SK-N-SH (cell line): ENCODE results near the gene ZNF366. TPM values are rescaled to one million over a fixed set of nuclear protein-coding genes. Genes with fewer than 3 reads are reported as not detected.

Source experiments
- CTCF ChIA-PET: fragments of 300-600, 350-600 bp; formaldehyde crosslinking; extraction: SDS; loops from one replicate; lab custom pipeline; 2021; lab: Yijun Ruan, JAX
- POLR2A ChIA-PET: fragments of 350-600 bp; sonication (Branson Sonifier 250); formaldehyde crosslinking; extraction: SDS; loops from one replicate; lab custom pipeline; 2020; ENCODE audit warnings: antibody characterized with exemption, inconsistent platforms; lab: Yijun Ruan, JAX
- DNase-seq: peaks from one replicate; pipeline ENCODE4 v3.0.0; 2012
- H2AFZ ChIP-seq: fragments of 200-600 bp; sonication (generic); 2 replicates; pipeline ENCODE4 v1.8.1; 2016; ENCODE audit warnings: antibody characterized with exemption, mild to moderate bottlenecking, low read depth
- H3F3A ChIP-seq: fragments of 200-600 bp; sonication (generic); replicated peaks from 2 replicates; pipeline ENCODE3; 2016; ENCODE audit warnings: antibody characterized with exemption, mild to moderate bottlenecking; ENCODE audit not compliant: insufficient read depth
- H3K27ac ChIP-seq, 2 experiments: fragments of 200-500 bp in 1 of 2; fragments of 200-600 bp in 1 of 2; sonication (Bioruptor generic) in 1 of 2; sonication (generic), shearing (Covaris generic) in 1 of 2; 2 replicates each; pipeline versions ENCODE4 v1.5.1 to v1.6.1; 2014 to 2016; ENCODE audit warnings: low read depth in 2 of 2, inconsistent platforms in 1 of 2, low read length in 1 of 2, mild to moderate bottlenecking in 1 of 2, mixed read lengths in 1 of 2
- H3K27me3 ChIP-seq: fragments of 200-600 bp; sonication (generic), shearing (Covaris generic); 2 replicates; pipeline ENCODE4 v1.6.1; 2016; ENCODE audit warnings: mixed run types; ENCODE audit not compliant: insufficient read depth
- H3K36me3 ChIP-seq, 2 experiments: fragments of 200-500 bp in 1 of 2; fragments of 200-600 bp in 1 of 2; sonication (Bioruptor generic) in 1 of 2; sonication (generic) in 1 of 2; replicated peaks in 1 of 2; 2 replicates each; pipeline versions ENCODE3 to v1.5.1; 2014 to 2016; ENCODE audit warnings: low read length in 1 of 2, mild to moderate bottlenecking in 1 of 2; ENCODE audit not compliant: insufficient read depth in 2 of 2, control insufficient read depth in 1 of 2
- H3K4me1 ChIP-seq, 2 experiments: fragments of 200-500 bp in 1 of 2; fragments of 200-600 bp in 1 of 2; sonication (Bioruptor generic) in 1 of 2; sonication (generic), shearing (Covaris generic) in 1 of 2; 2 replicates each; pipeline versions ENCODE4 v1.5.1 to v1.6.1; 2014 to 2016; ENCODE audit warnings: low read depth in 1 of 2, low read length in 1 of 2, mixed run types in 1 of 2; ENCODE audit not compliant: insufficient read depth in 2 of 2, control insufficient read depth in 1 of 2
- H3K4me2 ChIP-seq: fragments of 200-600 bp; sonication (generic), shearing (Covaris generic); 2 replicates; pipeline ENCODE4 v1.6.1; 2017; ENCODE audit warnings: mixed run types
- H3K4me3 ChIP-seq, 2 experiments: fragments of 200-500 bp in 1 of 2; fragments of 200-600 bp in 1 of 2; sonication (Bioruptor generic) in 1 of 2; sonication (generic), shearing (Covaris generic) in 1 of 2; 2 replicates each; pipeline versions ENCODE4 v1.5.1 to v1.8.1; 2014 to 2016; ENCODE audit warnings: low read depth in 2 of 2, inconsistent platforms in 1 of 2, low read length in 1 of 2, mild to moderate bottlenecking in 1 of 2, mixed read lengths in 1 of 2, moderate library complexity in 1 of 2
- H3K79me2 ChIP-seq: fragments of 200-600 bp; sonication (generic); 2 replicates; pipeline ENCODE4 v1.8.1; 2017; ENCODE audit warnings: mild to moderate bottlenecking; ENCODE audit not compliant: insufficient read depth
- H3K9ac ChIP-seq: fragments of 200-600 bp; sonication (generic); 2 replicates; pipeline ENCODE4 v1.6.1; 2017; ENCODE audit warnings: mixed run types
- H3K9me2 ChIP-seq: fragments of 200-600 bp; sonication (generic); 2 replicates; pipeline ENCODE4 v1.6.1; 2017; ENCODE audit warnings: mixed run types
- H3K9me3 ChIP-seq: fragments of 200-600 bp; sonication (generic); 2 replicates; pipeline ENCODE4 v1.6.1; 2017; ENCODE audit warnings: mixed run types, mild to moderate bottlenecking, moderate library complexity
- H4K20me1 ChIP-seq: fragments of 200-600 bp; sonication (generic); 2 replicates; pipeline ENCODE4 v1.6.1; 2017; ENCODE audit warnings: mild to moderate bottlenecking, mixed run types; ENCODE audit not compliant: insufficient read depth
- CTCF ChIP-seq: fragments of 200-600 bp; sonication (generic); IDR thresholded peaks from 2 replicates; pipeline ENCODE4 v1.6.1; 2017; ENCODE audit warnings: antibody characterized with exemption, mild to moderate bottlenecking, moderate library complexity
- ELF1 ChIP-seq: IDR thresholded peaks from 2 replicates; pipeline ENCODE4 v1.4.0; 2012
- EP300 ChIP-seq, 2 experiments: IDR thresholded peaks; 2 replicates each; pipeline versions ENCODE4 v1.4.0 to v1.6.1; 2012; ENCODE audit warnings: borderline replicate concordance in 1 of 2, low read depth in 1 of 2, low read length in 1 of 2
- FOSL2 ChIP-seq: IDR thresholded peaks from 2 replicates; pipeline ENCODE4 v1.4.0; 2012; ENCODE audit warnings: low read depth, mild to moderate bottlenecking, moderate library complexity, borderline replicate concordance
- FOXJ3 ChIP-seq: sonication (generic); formaldehyde crosslinking; IDR thresholded peaks from 2 replicates; pipeline ENCODE4 v1.5.1; 2020; ENCODE audit warnings: mild to moderate bottlenecking, missing genetic modification reagents
- GABPA ChIP-seq: IDR thresholded peaks from 2 replicates; pipeline ENCODE4 v1.4.0; 2012; ENCODE audit warnings: low read depth, mild to moderate bottlenecking
- JUND ChIP-seq: IDR thresholded peaks from 2 replicates; pipeline ENCODE4 v1.4.0; 2012
- MAX ChIP-seq: IDR thresholded peaks from 2 replicates; pipeline ENCODE4 v1.4.0; 2012; ENCODE audit warnings: low read depth
- MEF2A ChIP-seq: IDR thresholded peaks from 2 replicates; pipeline ENCODE4 v1.4.0; 2012; ENCODE audit warnings: low read depth, borderline replicate concordance
- MXI1 ChIP-seq: IDR thresholded peaks from 2 replicates; pipeline ENCODE4 v1.6.1; 2012; ENCODE audit warnings: mild to moderate bottlenecking, low read depth, low read length, improper control_type of control experiment
- NFIC ChIP-seq: IDR thresholded peaks from 2 replicates; pipeline ENCODE4 v1.4.0; 2012; ENCODE audit warnings: borderline replicate concordance
- NRF1 ChIP-seq: IDR thresholded peaks from 2 replicates; pipeline ENCODE4 v1.6.1; 2012; ENCODE audit warnings: low read depth, mild to moderate bottlenecking, low read length
- REST ChIP-seq: IDR thresholded peaks from 2 replicates; pipeline ENCODE4 v1.6.1; 2012; ENCODE audit warnings: mild to moderate bottlenecking, low read depth, low read length, moderate library complexity
- RFX5 ChIP-seq: IDR thresholded peaks from 2 replicates; pipeline ENCODE4 v1.6.1; 2012; ENCODE audit warnings: mild to moderate bottlenecking, improper control_type of control experiment, low read length
- SMC3 ChIP-seq: IDR thresholded peaks from 2 replicates; pipeline ENCODE4 v1.6.1; 2012; ENCODE audit warnings: low read depth, low read length, improper control_type of control experiment
- TEAD4 ChIP-seq: IDR thresholded peaks from 2 replicates; pipeline ENCODE4 v1.4.0; 2012; ENCODE audit warnings: mild to moderate bottlenecking, borderline replicate concordance; ENCODE audit not compliant: insufficient read depth
- USF1 ChIP-seq: IDR thresholded peaks from 2 replicates; pipeline ENCODE4 v1.4.0; 2012; ENCODE audit warnings: low read depth, borderline replicate concordance
- USF2 ChIP-seq: fragments of 150-350 bp; IDR thresholded peaks from 2 replicates; pipeline ENCODE4 v1.6.1; 2017; ENCODE audit warnings: antibody characterized with exemption, low read length, low read depth, borderline replicate concordance
- YY1 ChIP-seq: IDR thresholded peaks from 2 replicates; pipeline ENCODE4 v1.4.0; 2012; ENCODE audit warnings: low read depth, mild to moderate bottlenecking
- ZBTB33 ChIP-seq: IDR thresholded peaks from 2 replicates; pipeline ENCODE4 v1.4.0; 2012; ENCODE audit warnings: low read depth, borderline replicate concordance
- WGBS: methylation state at CpG from one replicate; pipeline ENCODE4 v1.1.6; 2017; ENCODE audit warnings: low lambda C conversion rate; 5-methylcytosine and 5-hydroxymethylcytosine counted together
- polyA plus RNA-seq, 3 experiments: library from polyadenylated mRNA; depleted of rRNA; stranded (reverse); fragments of >200 nt; gene quantifications; 2 replicates each; pipeline ENCODE4 v1.2.3, GENCODE V29; 2012

The ZNF366 gene
- polyA plus RNA-seq, 1 of the 3 experiments (the other 2 are of a cell fraction) = not detected

GRCh38 chr5:72543811-72544210 lies 36.6 kb upstream of the ZNF366 start:
- 30% methylated on average over 3 of the region's 3 CpGs for WGBS
- TF ChIP-seq GABPA (no peak), ELF1 (no peak), SMC3 (no peak), MEF2A (no peak), NRF1 (no peak), MAX (no peak), RFX5 (no peak), REST (no peak), MXI1 (no peak)
- Histone ChIP-seq H2AFZ (no peak overlapping the region), H3K9me3 (peaks cover 7% of the 10 kb centered on the region; the same call in 1 of the 2 replicates), H3K27me3 (no peaks in the 10 kb centered on the region), H3F3A (no peaks in the 10 kb centered on the region), H3K36me3 (no peaks in the 10 kb centered on the region), H3K4me1 (peaks cover 0 to 7% of the 10 kb centered on the region in 2 experiments; a peak in 1 of 4 replicates), H3K27ac (no peak overlapping the region), H3K9me2 (no peaks in the 10 kb centered on the region), H3K4me3 (no peak overlapping the region), H4K20me1 (no peaks in the 10 kb centered on the region), H3K4me2 (no peak overlapping the region), H3K79me2 (no peaks in the 10 kb centered on the region), H3K9ac (no peak overlapping the region)
- DNase-seq = no peak
- ChIA-PET CTCF (no interaction called here), POLR2A (no interaction called here)

- Histone ChIP-seq H3K79me2 (no peaks in the 10 kb centered on the region), H2AFZ (no peak overlapping the region), H3K4me1 (peaks cover 0 to 7% of the 10 kb centered on the region in 2 experiments; a peak in 1 of 4 replicates), H3K4me3 (no peak overlapping the region), H3K27me3 (no peaks in the 10 kb centered on the region), H4K20me1 (no peaks in the 10 kb centered on the region), H3K9me3 (peaks cover 7% of the 10 kb centered on the region; the same call in 1 of the 2 replicates), H3K4me2 (no peak overlapping the region), H3K36me3 (no peaks in the 10 kb centered on the region), H3K27ac (no peak overlapping the region), H3K9me2 (no peaks in the 10 kb centered on the region), H3F3A (no peaks in the 10 kb centered on the region), H3K9ac (no peak overlapping the region)
- POLR2A ChIA-PET = no interaction called here
- 90% methylated on average over 3 of the region's 3 CpGs for WGBS
- no peak for DNase-seq
- CTCF ChIA-PET = no interaction called here
- TF ChIP-seq EP300 (IDR thresholded peaks at IDR 0.05; ENCODE audit: borderline replicate concordance in 1 of 2, low read depth in 1 of 2, low read length in 1 of 2) (no peak), FOSL2 (no peak), YY1 (no peak), USF1 (no peak), CTCF (no peak), MXI1 (no peak), NRF1 (no peak), ZBTB33 (no peak), TEAD4 (no peak), USF2 (no peak), NFIC (no peak), FOXJ3 (CRISPR knock-in tag) (no peak), JUND (no peak)
Measured at GRCh38 chr5:72543365-72543764, 36.2 kb upstream of the ZNF366 start.
